ENCODE data around the gene RSPRY1. TPM values are rescaled to one million over a fixed set of nuclear protein-coding genes. Genes with fewer than 3 reads are reported as not detected.

RSPRY1 gene
- total RNA-seq, 4 donors from 2014 or later, result 22.7 to 40.6 (median 28.9) TPM

- no peak for TF ChIP-seq CTCF (IDR thresholded peaks at IDR 0.05)
- ATAC-seq (ENCODE audit: low FRiP score), result no peak
- DNase-seq (ENCODE audit: low spot score), result no peak
Measured at GRCh38 chr16:57153841-57154240, 32.3 kb upstream of the RSPRY1 start.

GRCh38 chr16:57155702-57156350 is 30.3 kb upstream of the RSPRY1 start:
- DNase-seq (ENCODE audit: low spot score) (no peak), ATAC-seq (ENCODE audit: low FRiP score) (no peak)
- TF ChIP-seq CTCF (IDR thresholded peaks at IDR 0.05), result no peak

- DNase-seq (ENCODE audit: low spot score) (no peak), ATAC-seq (ENCODE audit: low FRiP score) (no peak)
- TF ChIP-seq CTCF (IDR thresholded peaks at IDR 0.05), result no peak
Measured at GRCh38 chr16:57156351-57156703, 29.8 kb upstream of the RSPRY1 start.

GRCh38 chr16:57157533-57157932 is 28.6 kb upstream of the RSPRY1 start:
- no peak for ATAC-seq (ENCODE audit: low FRiP score)
- no peak for TF ChIP-seq CTCF (IDR thresholded peaks at IDR 0.05)

GRCh38 chr16:57159447-57159846 is 26.7 kb upstream of the RSPRY1 start:
- TF ChIP-seq CTCF (IDR thresholded peaks at IDR 0.05), result no peak
- no peak for DNase-seq (ENCODE audit: low spot score)
- no peak for ATAC-seq (ENCODE audit: low FRiP score)

More at GRCh38 chr16:57157533-57157932, 28.6 kb upstream of the RSPRY1 start:
- no peak for DNase-seq (ENCODE audit: low spot score)

GRCh38 chr16:57163842-57164241 is 22.3 kb upstream of the RSPRY1 start:
- ATAC-seq (ENCODE audit: low FRiP score) (no peak), DNase-seq (ENCODE audit: low spot score) (no peak)
- no peak for TF ChIP-seq CTCF (IDR thresholded peaks at IDR 0.05)

GRCh38 chr16:57165483-57165882 is 20.6 kb upstream of the RSPRY1 start:
- no peak for ATAC-seq (ENCODE audit: low FRiP score)
- no peak for DNase-seq (ENCODE audit: low spot score)
- TF ChIP-seq CTCF (IDR thresholded peaks at IDR 0.05), result no peak

Measured in omental fat pad (tissue), 4 donors.